ENCODE data around the gene PALS1.
A peak's percentile ranks its signal among the peaks of the same experiment; 100 is the strongest.
"Not testable (repeated sequence)": the region's sequence is repeated elsewhere in the genome, so short reads cannot be mapped to it uniquely, and the experiment has no call there.

Gene PALS1

GRCh38 chr14:67269298-67270060, 28.2 kb downstream of the PALS1 start:
- TF ChIP-seq PAX5 (IDR thresholded peaks at IDR 0.05; ENCODE audit: insufficient read depth, low read length, severe bottlenecking) (no peak), POLR2A (IDR thresholded peaks at IDR 0.05; ENCODE audit: low read depth, low read length) (no peak), TAF1 (IDR thresholded peaks at IDR 0.05; ENCODE audit: low read depth, low read length) (no peak), SPI1 (IDR thresholded peaks at IDR 0.05; ENCODE audit: low read depth, low read length) (no peak), POLR2AphosphoS5 (IDR thresholded peaks at IDR 0.05; ENCODE audit: low read depth, low read length) (no peak), POU2F2 (IDR thresholded peaks at IDR 0.05; ENCODE audit: low read depth, low read length) (no peak)
- FAIRE-seq (no peak), DNase-seq (ENCODE audit: insufficient read length, low spot score) (no peak)

- DNase-seq (ENCODE audit: insufficient read length, low spot score) = no peak
- FAIRE-seq = no peak
- TF ChIP-seq SPI1 (IDR thresholded peaks at IDR 0.05; ENCODE audit: low read depth, low read length) (no peak), POLR2AphosphoS5 (IDR thresholded peaks at IDR 0.05; ENCODE audit: low read depth, low read length) (no peak), POLR2A (IDR thresholded peaks at IDR 0.05; ENCODE audit: low read depth, low read length) (no peak), TAF1 (IDR thresholded peaks at IDR 0.05; ENCODE audit: low read depth, low read length) (no peak)
Observed at GRCh38 chr14:67270145-67270753, 29.0 kb downstream of the PALS1 start.

- TF ChIP-seq TAF1 (IDR thresholded peaks at IDR 0.05; ENCODE audit: low read depth, low read length) = no peak
- no peak for TF ChIP-seq SPI1 (IDR thresholded peaks at IDR 0.05; ENCODE audit: low read depth, low read length)
- no peak for TF ChIP-seq PAX5 (IDR thresholded peaks at IDR 0.05; ENCODE audit: insufficient read depth, low read length, severe bottlenecking)
- no peak for TF ChIP-seq POU2F2 (IDR thresholded peaks at IDR 0.05; ENCODE audit: low read depth, low read length)
- no peak for TF ChIP-seq POLR2AphosphoS5 (IDR thresholded peaks at IDR 0.05; ENCODE audit: low read depth, low read length)
- TF ChIP-seq POLR2A (IDR thresholded peaks at IDR 0.05; ENCODE audit: low read depth, low read length) = no peak
- FAIRE-seq (no peak), DNase-seq (ENCODE audit: insufficient read length, low spot score) (no peak)
Observed at GRCh38 chr14:67270933-67271332, 29.7 kb downstream of the PALS1 start.

- not testable (repeated sequence) for DNase-seq (ENCODE audit: insufficient read length, low spot score); FAIRE-seq
Observed at GRCh38 chr14:67273281-67273680, 32.0 kb downstream of the PALS1 start.

GRCh38 chr14:67276131-67276530, 34.9 kb downstream of the PALS1 start:
- DNase-seq (ENCODE audit: insufficient read length, low spot score) (no peak), FAIRE-seq (no peak)
- TF ChIP-seq TAF1 (IDR thresholded peaks at IDR 0.05; ENCODE audit: low read depth, low read length) (no peak), PAX5 (IDR thresholded peaks at IDR 0.05; ENCODE audit: insufficient read depth, low read length, severe bottlenecking) (no peak), SPI1 (IDR thresholded peaks at IDR 0.05; ENCODE audit: low read depth, low read length) (no peak), POLR2AphosphoS5 (IDR thresholded peaks at IDR 0.05; ENCODE audit: low read depth, low read length) (no peak), POLR2A (IDR thresholded peaks at IDR 0.05; ENCODE audit: low read depth, low read length) (no peak), POU2F2 (IDR thresholded peaks at IDR 0.05; ENCODE audit: low read depth, low read length) (no peak)

GRCh38 chr14:67280506-67280905, 39.3 kb downstream of the PALS1 start:
- TF ChIP-seq SPI1 (IDR thresholded peaks at IDR 0.05; ENCODE audit: low read depth, low read length) (no peak), POLR2AphosphoS5 (IDR thresholded peaks at IDR 0.05; ENCODE audit: low read depth, low read length) (no peak), PAX5 (IDR thresholded peaks at IDR 0.05; ENCODE audit: insufficient read depth, low read length, severe bottlenecking) (no peak), POU2F2 (IDR thresholded peaks at IDR 0.05; ENCODE audit: low read depth, low read length) (no peak), TAF1 (IDR thresholded peaks at IDR 0.05; ENCODE audit: low read depth, low read length) (no peak), POLR2A (IDR thresholded peaks at IDR 0.05; ENCODE audit: low read depth, low read length) (no peak)
- no peak for DNase-seq (ENCODE audit: insufficient read length, low spot score)
- FAIRE-seq = no peak

GRCh38 chr14:67285876-67286452, 44.7 kb downstream of the PALS1 start:
- DNase-seq (ENCODE audit: insufficient read length, low spot score) = no peak
- FAIRE-seq = peak; percentile 31
- TF ChIP-seq POU2F2 (IDR thresholded peaks at IDR 0.05; ENCODE audit: low read depth, low read length) (no peak), TAF1 (IDR thresholded peaks at IDR 0.05; ENCODE audit: low read depth, low read length) (no peak), POLR2AphosphoS5 (IDR thresholded peaks at IDR 0.05; ENCODE audit: low read depth, low read length) (no peak), POLR2A (IDR thresholded peaks at IDR 0.05; ENCODE audit: low read depth, low read length) (no peak), SPI1 (IDR thresholded peaks at IDR 0.05; ENCODE audit: low read depth, low read length) (no peak), PAX5 (IDR thresholded peaks at IDR 0.05; ENCODE audit: insufficient read depth, low read length, severe bottlenecking) (no peak)

All from GM12891 (cell line).